Middle frontal gyrus (tissue), 1 donor: ENCODE measurements around the gene ZMAT5.

Experiments
- DNase-seq: peaks from one replicate; pipeline ENCODE4 v3.0.0-alpha.2; 2015; ENCODE audit warnings: low spot score; ENCODE audit errors: extremely low spot score

Gene ZMAT5

GRCh38 chr22:29691636-29692326 lies 75.0 kb downstream of the ZMAT5 start:
- no peak for DNase-seq

DNA sequence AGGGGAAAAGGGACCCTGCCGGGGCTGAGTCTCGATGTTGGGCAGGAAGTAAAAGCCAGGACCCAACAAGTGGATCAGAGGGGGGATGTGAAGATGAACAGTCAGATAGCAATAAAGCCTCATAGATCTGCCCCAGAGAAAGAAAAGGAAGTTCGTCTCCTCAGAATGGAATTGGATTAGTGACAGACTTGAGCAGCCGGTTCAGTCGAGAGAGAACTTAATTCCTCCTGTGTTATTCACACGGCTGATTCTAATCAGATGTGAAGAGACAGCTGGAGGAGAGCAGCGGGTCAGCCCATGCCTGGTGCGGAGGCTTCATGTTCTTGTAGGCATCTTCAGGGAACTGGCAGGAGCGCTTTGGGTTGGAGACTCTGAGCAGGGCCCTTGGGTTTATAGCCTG lies 76.3 kb downstream of the ZMAT5 start:
- DNase-seq, result no peak

DNA sequence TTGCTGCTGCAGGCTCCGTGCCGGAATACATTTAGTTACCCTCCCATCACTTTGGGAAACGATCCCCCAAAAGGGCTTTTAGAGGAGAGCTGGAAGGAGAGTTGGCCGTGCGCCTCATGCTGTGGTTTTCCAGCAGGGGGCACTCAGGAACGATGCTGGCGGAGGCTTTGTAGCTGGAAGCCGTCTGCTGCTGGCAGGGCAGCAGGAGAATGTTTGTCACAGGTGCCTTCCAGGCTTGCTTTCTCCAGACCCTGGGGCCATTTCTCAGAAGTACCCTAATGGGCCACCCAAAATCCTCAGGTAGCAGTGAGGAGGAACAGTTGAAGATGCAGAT lies 77.0 kb downstream of the ZMAT5 start:
- peak; percentile 33 for DNase-seq

DNA sequence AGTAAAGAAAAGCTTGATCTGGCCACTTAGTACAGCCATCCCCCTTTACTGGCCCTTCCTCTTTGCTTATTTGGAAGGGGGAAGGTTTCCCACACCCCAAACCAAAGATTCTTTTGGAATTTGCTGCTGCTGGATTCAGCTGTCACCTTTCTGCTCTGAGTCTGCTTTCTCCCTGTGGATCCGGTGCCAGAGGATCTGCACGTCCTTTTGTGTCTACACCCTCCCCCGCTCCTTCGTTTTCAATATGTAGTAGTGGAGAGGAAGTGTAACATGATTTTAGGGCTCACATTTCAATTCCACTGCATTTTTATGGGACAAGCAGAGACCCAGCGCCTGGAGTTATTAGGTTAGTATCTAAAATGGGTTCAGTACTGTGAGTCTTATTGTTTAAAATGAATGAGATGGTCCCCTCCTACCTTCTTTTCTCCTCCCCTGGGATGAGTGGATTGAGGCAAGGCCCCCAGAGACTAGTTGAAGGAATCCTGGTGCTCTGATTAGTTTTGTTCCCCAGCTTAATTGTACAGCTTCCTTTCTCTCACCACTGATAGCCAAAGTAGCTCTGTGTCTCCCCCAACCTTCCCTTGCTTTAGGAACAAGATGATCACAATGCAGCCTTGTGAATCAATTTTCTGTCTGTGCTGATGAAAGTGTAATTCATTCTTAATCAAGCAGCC lies 77.5 kb downstream of the ZMAT5 start:
- DNase-seq, result no peak

- DNase-seq, result no peak
These were observed 82.6 kb downstream of the ZMAT5 start for GRCh38 chr22:29684244-29684643.

DNA sequence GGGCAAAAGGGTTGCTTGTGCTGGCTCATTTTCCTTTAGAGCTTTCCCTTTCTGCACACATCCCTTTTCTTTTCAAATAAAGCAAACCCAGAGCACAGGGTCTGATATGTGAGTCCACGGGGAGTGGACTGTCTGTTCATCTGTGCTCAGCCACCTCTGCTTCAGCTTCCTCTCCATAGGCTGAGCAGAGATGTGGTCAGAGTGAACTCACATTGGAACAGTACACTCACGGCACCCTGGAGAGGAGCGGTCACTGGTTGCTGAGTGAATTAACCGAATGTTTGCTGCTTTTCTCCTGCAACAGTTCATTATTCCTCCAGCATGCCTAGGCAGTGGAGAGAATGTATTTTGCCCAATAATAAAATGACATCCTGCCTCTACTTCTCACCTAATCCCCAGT lies 83.3 kb downstream of the ZMAT5 start:
- DNase-seq, result no peak
